OCI-LY3 (cell line): ENCODE measurements around the gene RASEF.

Experiments
- EZH2phosphoT487 ChIP-seq: fragments of 200-600 bp; shearing (Covaris generic); IDR thresholded peaks from 2 replicates; pipeline ENCODE4 v1.6.1; 2018; ENCODE audit warnings: antibody characterized with exemption, mixed run types, low read depth
- TF ChIP-seq, protein P1 (sequence below): fragments of 200-600, 300-600 bp; sonication (generic); IDR thresholded peaks from 2 replicates; pipeline ENCODE4 v1.5.1; 2014; ENCODE audit warnings: antibody characterized with exemption, low read length, low read depth

DNA sequence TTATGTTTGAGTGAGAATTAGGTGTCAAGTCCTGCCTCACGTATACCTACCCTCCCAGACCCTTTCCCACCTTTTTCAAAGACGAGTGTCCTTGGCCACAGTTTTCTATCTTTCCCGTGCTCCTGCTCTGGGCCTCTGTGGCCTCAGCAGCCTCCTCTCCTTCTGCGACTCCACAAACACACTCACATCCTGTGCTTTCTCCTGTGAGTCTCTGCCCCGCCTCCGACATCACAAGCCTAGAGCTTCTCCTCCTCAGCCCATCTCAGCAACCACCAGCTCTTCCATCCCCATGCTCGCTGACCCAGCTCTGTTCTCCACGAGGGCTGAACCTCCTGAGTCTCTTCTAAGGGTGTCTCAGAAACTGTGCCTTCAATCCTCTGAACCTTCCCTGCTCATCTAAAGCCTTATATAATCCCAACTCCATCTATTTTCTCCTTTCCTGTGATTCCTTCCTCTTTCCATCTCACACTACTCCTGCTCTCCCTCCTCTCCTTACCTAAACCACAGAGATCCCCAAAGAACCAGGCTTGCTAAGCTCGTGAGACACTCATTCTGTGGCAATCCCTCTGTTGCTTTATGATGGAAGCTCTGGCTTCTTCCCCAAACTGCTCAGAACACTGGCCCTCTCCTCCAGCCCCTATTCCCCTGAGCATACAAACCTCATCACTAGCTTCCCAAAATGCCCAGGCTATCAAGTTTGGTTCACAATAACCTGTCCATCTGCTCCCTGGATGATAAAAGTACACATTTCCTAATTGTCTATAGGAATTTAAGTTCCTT, 55.2 kb downstream of the RASEF start:
- TF ChIP-seq, protein P1, sequence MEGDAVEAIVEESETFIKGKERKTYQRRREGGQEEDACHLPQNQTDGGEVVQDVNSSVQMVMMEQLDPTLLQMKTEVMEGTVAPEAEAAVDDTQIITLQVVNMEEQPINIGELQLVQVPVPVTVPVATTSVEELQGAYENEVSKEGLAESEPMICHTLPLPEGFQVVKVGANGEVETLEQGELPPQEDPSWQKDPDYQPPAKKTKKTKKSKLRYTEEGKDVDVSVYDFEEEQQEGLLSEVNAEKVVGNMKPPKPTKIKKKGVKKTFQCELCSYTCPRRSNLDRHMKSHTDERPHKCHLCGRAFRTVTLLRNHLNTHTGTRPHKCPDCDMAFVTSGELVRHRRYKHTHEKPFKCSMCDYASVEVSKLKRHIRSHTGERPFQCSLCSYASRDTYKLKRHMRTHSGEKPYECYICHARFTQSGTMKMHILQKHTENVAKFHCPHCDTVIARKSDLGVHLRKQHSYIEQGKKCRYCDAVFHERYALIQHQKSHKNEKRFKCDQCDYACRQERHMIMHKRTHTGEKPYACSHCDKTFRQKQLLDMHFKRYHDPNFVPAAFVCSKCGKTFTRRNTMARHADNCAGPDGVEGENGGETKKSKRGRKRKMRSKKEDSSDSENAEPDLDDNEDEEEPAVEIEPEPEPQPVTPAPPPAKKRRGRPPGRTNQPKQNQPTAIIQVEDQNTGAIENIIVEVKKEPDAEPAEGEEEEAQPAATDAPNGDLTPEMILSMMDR: no peak
- no peak for TF ChIP-seq EZH2phosphoT487
